Measurements from ENCODE around the gene SRRM5.

Gene SRRM5

GRCh38 chr19:43664018-43664417 lies 52.1 kb downstream of the SRRM5 start:
- no peak for DNase-seq (ENCODE audit: low read depth in 1 of 2, low spot score in 1 of 2)
